Mesendoderm (in vitro differentiated cells): ENCODE data around the gene TAF4B. TPM values are rescaled to one million over a fixed set of nuclear protein-coding genes. Genes with fewer than 3 reads are reported as not detected.

ENCODE experiments used
- DNase-seq: peaks from one replicate; pipeline ENCODE4 v3.0.0; 2013
- H2AK5ac ChIP-seq: 2 replicates; pipeline ENCODE4 v1.6.1; 2013; ENCODE audit warnings: low read length, inconsistent platforms
- H2BK120ac ChIP-seq: 2 replicates; pipeline ENCODE4 v1.6.1; 2013; ENCODE audit warnings: low read depth, mild to moderate bottlenecking, low read length, moderate library complexity, mixed read lengths
- H2BK15ac ChIP-seq: replicated peaks from 2 replicates; pipeline ENCODE4 v1.6.1; 2013; ENCODE audit warnings: low read depth, mild to moderate bottlenecking, moderate library complexity
- H2BK5ac ChIP-seq: 2 replicates; pipeline ENCODE4 v1.6.1; 2013; ENCODE audit warnings: low read length, inconsistent platforms
- H3K18ac ChIP-seq: 2 replicates; pipeline ENCODE4 v1.6.1; 2013; ENCODE audit warnings: mild to moderate bottlenecking, low read length, mixed read lengths
- H3K23ac ChIP-seq: one replicate; pipeline ENCODE4 v1.6.1; 2013; ENCODE audit warnings: low read length
- H3K27ac ChIP-seq: 2 replicates; pipeline ENCODE4 v1.5.1; 2013; ENCODE audit warnings: low read depth, mild to moderate bottlenecking, inconsistent platforms, low read length, moderate library complexity
- H3K27me3 ChIP-seq: 2 replicates; pipeline ENCODE4 v1.6.1; 2013; ENCODE audit warnings: low read length, control low read depth, mild to moderate bottlenecking, inconsistent platforms; ENCODE audit not compliant: insufficient read depth, poor library complexity
- H3K36me3 ChIP-seq: 2 replicates; pipeline ENCODE4 v1.6.1; 2013; ENCODE audit warnings: low read length, inconsistent platforms; ENCODE audit not compliant: control insufficient read depth, insufficient read depth
- H3K4ac ChIP-seq: one replicate; pipeline ENCODE4 v1.6.1; 2013; ENCODE audit warnings: low read depth, mild to moderate bottlenecking, low read length, moderate library complexity
- H3K4me1 ChIP-seq: 2 replicates; pipeline ENCODE4 v1.6.1; 2013; ENCODE audit warnings: low read depth, low read length, inconsistent platforms; ENCODE audit not compliant: control insufficient read depth
- H3K4me2 ChIP-seq: 2 replicates; pipeline ENCODE4 v1.6.1; 2013; ENCODE audit warnings: low read length
- H3K4me3 ChIP-seq: 2 replicates; pipeline ENCODE4 v1.5.1; 2013; ENCODE audit warnings: mild to moderate bottlenecking, low read length
- H3K56ac ChIP-seq: one replicate; pipeline ENCODE4 v1.6.1; 2013; ENCODE audit warnings: low read length
- H3K79me1 ChIP-seq: 2 replicates; pipeline ENCODE4 v1.6.1; 2013; ENCODE audit warnings: low read length, inconsistent platforms
- H3K79me2 ChIP-seq: 2 replicates; pipeline ENCODE4 v1.6.1; 2013; ENCODE audit warnings: mild to moderate bottlenecking, low read length; ENCODE audit not compliant: control insufficient read depth, insufficient read depth
- H3K9ac ChIP-seq: 2 replicates; pipeline ENCODE4 v1.6.1; 2013; ENCODE audit warnings: low read length, inconsistent platforms
- H4K5ac ChIP-seq: one replicate; pipeline ENCODE4 v1.6.1; 2013; ENCODE audit warnings: low read length
- H4K8ac ChIP-seq: one replicate; pipeline ENCODE4 v1.6.1; 2013; ENCODE audit warnings: low read depth, mild to moderate bottlenecking, control low read depth, low read length, moderate library complexity
- WGBS: extraction: QIAGEN DNeasy Blood & Tissue Kit; methylation state at CpG from one replicate; pipeline ENCODE4 v1.1.7; 2013; ENCODE audit warnings: low lambda C conversion rate, missing lambda C conversion rate; ENCODE audit not compliant: insufficient coverage; ENCODE audit errors: extremely low coverage; 5-methylcytosine and 5-hydroxymethylcytosine counted together
- small RNA-seq: library from polyadenylated mRNA; stranded (forward); fragments of <200 nt; extraction: miRNeasy Mini kit (QIAGEN cat#:217004); gene quantifications from one replicate; pipeline ENCODE3, GENCODE V24; 2013; ENCODE audit not compliant: insufficient read depth

TAF4B gene

GRCh38 chr18:26440644-26441043 lies 214.4 kb downstream of the TAF4B start:
- H3K4me2 ChIP-seq, result no peak overlapping the region
- DNase-seq, result no peak
- no peak overlapping the region for H4K8ac ChIP-seq
- no peak overlapping the region for H2BK120ac ChIP-seq
- no peaks in the 10 kb centered on the region for H3K4me1 ChIP-seq
- no peak overlapping the region for H3K27ac ChIP-seq
- H3K27me3 ChIP-seq, result no peaks in the 10 kb centered on the region
- H3K18ac ChIP-seq, result no peak overlapping the region
- H3K9ac ChIP-seq, result no peak overlapping the region
- no peak overlapping the region for H3K23ac ChIP-seq
- H3K79me2 ChIP-seq, result no peaks in the 10 kb centered on the region
- no peak overlapping the region for H3K4me3 ChIP-seq
- WGBS, result no CpG with 5 or more reads among the region's 8 CpGs
- no peak overlapping the region for H4K5ac ChIP-seq
- H3K36me3 ChIP-seq, result no peaks in the 10 kb centered on the region
- no peak overlapping the region for H2BK15ac ChIP-seq
- no peak overlapping the region for H2BK5ac ChIP-seq
- no peaks in the 10 kb centered on the region for H3K79me1 ChIP-seq
- no peak overlapping the region for H3K56ac ChIP-seq
- no peak overlapping the region for H2AK5ac ChIP-seq
- no peak overlapping the region for H3K4ac ChIP-seq

Small RNA genes within 50 kb of the gene (small RNA-seq; reads per million reads assigned to genes)
- gene RNU6-1289P, result not detected
